ENCODE measurements around the gene RNF144B. TPM values are rescaled to one million over a fixed set of nuclear protein-coding genes. Genes with fewer than 3 reads are reported as not detected.

Gene RNF144B
- total and polyA plus RNA-seq, 2 of the 8 experiments (the other 6 are each of a cell fraction or from before 2014, with no cell fraction given), result 1.8 to 11.2 TPM

GRCh38 chr6:18493382-18493891 lies 106.3 kb downstream of the RNF144B start:
- H3K36me3 ChIP-seq (ENCODE audit: control insufficient read depth in 2 of 4, insufficient read depth in 4 of 4, low read length in 3 of 4), result no peaks in the 10 kb centered on the region
- no peaks in the 10 kb centered on the region for H4K20me1 ChIP-seq (replicated peaks in 1 of 2; ENCODE audit: control insufficient read depth in 1 of 2, insufficient read depth in 2 of 2, low read length in 2 of 2)
- no peak overlapping the region for H2BK5ac ChIP-seq (ENCODE audit: low read depth, low read length)
- H3K4me3 ChIP-seq (ENCODE audit: extremely low read depth in 1 of 4, insufficient read depth in 2 of 4, low read depth in 3 of 4, low read length in 4 of 4), result no peak overlapping the region
- TF ChIP-seq GTF2F1 (IDR thresholded peaks at IDR 0.05; ENCODE audit: borderline replicate concordance, low read depth, low read length) (no peak), TCF12 (IDR thresholded peaks at IDR 0.05; ENCODE audit: low read depth, low read length) (no peak), CBX8 (IDR thresholded peaks at IDR 0.05; ENCODE audit: borderline replicate concordance, low read depth, low read length) (no peak), NRF1 (IDR thresholded peaks at IDR 0.05; ENCODE audit: low read depth, low read length) (no peak), CHD1 (IDR thresholded peaks at IDR 0.05; ENCODE audit: low read depth, low read length) (no peak), RNF2 (IDR thresholded peaks at IDR 0.05; ENCODE audit: borderline replicate concordance, low read depth, low read length, missing control alignments, poor library complexity, severe bottlenecking) (no peak), EGR1 (IDR thresholded peaks at IDR 0.05; ENCODE audit: borderline replicate concordance, low read depth, low read length) (no peak), SIN3A (conservative IDR thresholded peaks at IDR 0.05 in 1 of 2, IDR thresholded peaks at IDR 0.05 in 1 of 2; ENCODE audit: low read depth in 1 of 2, low read length in 2 of 2) (no peak), CREB1 (IDR thresholded peaks at IDR 0.05) (no peak), PHF8 (conservative IDR thresholded peaks at IDR 0.05; ENCODE audit: low read depth, low read length) (no peak), RAD21 (IDR thresholded peaks at IDR 0.05 in 1 of 2, conservative IDR thresholded peaks at IDR 0.05 in 1 of 2; ENCODE audit: low read depth in 2 of 2, low read length in 2 of 2) (no peak)
- H2BK20ac ChIP-seq (ENCODE audit: low read length), result no peak overlapping the region
- no peak overlapping the region for H3K23ac ChIP-seq (ENCODE audit: insufficient read length)
- H3K56ac ChIP-seq (replicated peaks; ENCODE audit: insufficient read length, low read depth, low read length), result no peak overlapping the region
- H3K4ac ChIP-seq (replicated peaks; ENCODE audit: insufficient read length, low read depth, low read length), result no peak overlapping the region
- H2BK12ac ChIP-seq (ENCODE audit: low read depth, low read length), result no peak overlapping the region
- H3K9me3 ChIP-seq (ENCODE audit: insufficient read depth in 2 of 2, low read depth in 1 of 2, low read length in 1 of 2), result no peaks in the 10 kb centered on the region
- no peaks in the 10 kb centered on the region for H3K27me3 ChIP-seq (replicated peaks in 1 of 4; ENCODE audit: control insufficient read depth in 3 of 4, extremely low read depth in 1 of 4, insufficient read depth in 3 of 4, low read length in 3 of 4)
- 90% methylated on average over 4 of the region's 4 CpGs; no CpG with 5 or more reads in 1 of the 2 experiments for WGBS, 2 experiments (ENCODE audit: extremely low coverage in 1 of 2, insufficient coverage in 1 of 2, insufficient read length in 1 of 2, insufficient replicate concordance in 2 of 2, low coverage in 1 of 2, low lambda C conversion rate in 2 of 2, missing lambda C conversion rate in 1 of 2)
- no peak overlapping the region for H4K8ac ChIP-seq (ENCODE audit: extremely low read depth, insufficient read depth, low read length)
- no peaks in the 10 kb centered on the region for H3K79me2 ChIP-seq (ENCODE audit: control insufficient read depth in 1 of 2, insufficient read depth in 2 of 2, low read length in 2 of 2)
- H3K4me2 ChIP-seq (ENCODE audit: insufficient read depth in 1 of 2, low read depth in 2 of 2, low read length in 2 of 2), result no peak overlapping the region
- no peaks in the 10 kb centered on the region; the same call in 1 of the 2 replicates for H3K23me2 ChIP-seq (ENCODE audit: low read depth, low read length)
- no peak overlapping the region for H2BK120ac ChIP-seq (replicated peaks; ENCODE audit: low read depth, low read length)
- CTCF ChIA-PET (ENCODE audit: partially characterized antibody), result no interaction called here
- no peak overlapping the region for H3K9ac ChIP-seq (replicated peaks in 1 of 4; ENCODE audit: extremely low read depth in 1 of 4, low read depth in 3 of 4, low read length in 3 of 4)
- no peaks in the 10 kb centered on the region for H3K79me1 ChIP-seq (ENCODE audit: low read depth, low read length)
- H3K18ac ChIP-seq (ENCODE audit: extremely low read depth, low read length), result no peak overlapping the region
- H3K14ac ChIP-seq (ENCODE audit: insufficient read length), result no peak overlapping the region
- no peak overlapping the region for H3K27ac ChIP-seq (ENCODE audit: low read depth, low read length)
- H4K91ac ChIP-seq (replicated peaks; ENCODE audit: insufficient read length, low read length), result no peak overlapping the region
- H2AK5ac ChIP-seq (ENCODE audit: low read depth, low read length), result no peak overlapping the region
- FAIRE-seq (no peak), DNase-seq (ENCODE audit: low read depth in 1 of 2, low spot score in 2 of 2) (no peak)
- POLR2A ChIA-PET (ENCODE audit: partially characterized antibody), result no interaction called here
- H3K4me1 ChIP-seq (replicated peaks in 1 of 4; ENCODE audit: control insufficient read depth in 3 of 4, insufficient read depth in 4 of 4, low read length in 3 of 4), result peaks cover 0 to 10% (median 5%) of the 10 kb centered on the region in 4 experiments; a peak in 5 of 7 replicates
- no peak overlapping the region for H2BK15ac ChIP-seq (ENCODE audit: low read length)
- no peak overlapping the region for H4K5ac ChIP-seq (ENCODE audit: insufficient read length, low read depth, low read length)
- H2AFZ ChIP-seq (ENCODE audit: low read length), result no peak overlapping the region; the same call in 1 of the 2 replicates

Measured in H1 (cell line).